ENCODE measurements around the gene PDIA4.
"Not testable (repeated sequence)": the region's sequence is repeated elsewhere in the genome, so short reads cannot be mapped to it uniquely, and the experiment has no call there.

PDIA4 gene

DNA sequence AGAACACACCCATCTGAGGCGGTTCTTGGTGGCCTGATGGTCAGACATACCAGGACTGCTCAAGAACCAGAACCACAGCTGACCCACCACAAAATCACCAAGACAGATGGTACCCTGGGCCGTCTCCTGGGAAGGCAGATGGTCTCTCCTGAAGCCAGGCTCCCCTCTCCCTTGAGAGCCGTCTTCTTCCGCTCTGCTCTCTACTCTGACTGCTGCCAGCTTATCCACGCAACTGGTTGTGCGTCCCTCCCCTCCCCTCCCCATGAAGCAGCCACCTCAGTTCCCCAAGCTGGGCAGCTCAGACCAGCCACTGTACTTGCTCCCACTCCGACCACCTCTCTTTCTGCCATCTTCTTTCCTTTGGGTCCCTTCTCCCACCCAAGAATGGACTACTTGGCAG lies 14.0 kb downstream of the PDIA4 start:
- no peaks in the 10 kb centered on the region for H3K27me3 ChIP-seq (ENCODE audit: low read length)
- no peaks in the 10 kb centered on the region for H3F3A ChIP-seq (ENCODE audit: insufficient read depth)
- no peak overlapping the region for H3K9ac ChIP-seq (ENCODE audit: low read length)
- no peaks in the 10 kb centered on the region for H4K20me1 ChIP-seq (ENCODE audit: low read depth, low read length)
- no peak overlapping the region for H2AFZ ChIP-seq (ENCODE audit: low read depth, low read length, severe bottlenecking)
- H3K4me3 ChIP-seq (ENCODE audit: insufficient read depth, low read length, poor library complexity, severe bottlenecking): no peak overlapping the region
- H3K36me3 ChIP-seq (ENCODE audit: low read length): peaks cover 13% of the 10 kb centered on the region
- TF ChIP-seq, protein P1, sequence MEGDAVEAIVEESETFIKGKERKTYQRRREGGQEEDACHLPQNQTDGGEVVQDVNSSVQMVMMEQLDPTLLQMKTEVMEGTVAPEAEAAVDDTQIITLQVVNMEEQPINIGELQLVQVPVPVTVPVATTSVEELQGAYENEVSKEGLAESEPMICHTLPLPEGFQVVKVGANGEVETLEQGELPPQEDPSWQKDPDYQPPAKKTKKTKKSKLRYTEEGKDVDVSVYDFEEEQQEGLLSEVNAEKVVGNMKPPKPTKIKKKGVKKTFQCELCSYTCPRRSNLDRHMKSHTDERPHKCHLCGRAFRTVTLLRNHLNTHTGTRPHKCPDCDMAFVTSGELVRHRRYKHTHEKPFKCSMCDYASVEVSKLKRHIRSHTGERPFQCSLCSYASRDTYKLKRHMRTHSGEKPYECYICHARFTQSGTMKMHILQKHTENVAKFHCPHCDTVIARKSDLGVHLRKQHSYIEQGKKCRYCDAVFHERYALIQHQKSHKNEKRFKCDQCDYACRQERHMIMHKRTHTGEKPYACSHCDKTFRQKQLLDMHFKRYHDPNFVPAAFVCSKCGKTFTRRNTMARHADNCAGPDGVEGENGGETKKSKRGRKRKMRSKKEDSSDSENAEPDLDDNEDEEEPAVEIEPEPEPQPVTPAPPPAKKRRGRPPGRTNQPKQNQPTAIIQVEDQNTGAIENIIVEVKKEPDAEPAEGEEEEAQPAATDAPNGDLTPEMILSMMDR (IDR thresholded peaks at IDR 0.05; ENCODE audit: insufficient read depth, low read length, poor library complexity, severe bottlenecking): no peak
- no peak for TF ChIP-seq EZH2phosphoT487 (conservative IDR thresholded peaks at IDR 0.05; ENCODE audit: low read length)
- no peak overlapping the region for H3K4me2 ChIP-seq (ENCODE audit: low read depth, low read length, poor library complexity, severe bottlenecking)
- H3K79me2 ChIP-seq (ENCODE audit: insufficient read depth, low read length): no peaks in the 10 kb centered on the region
- no peaks in the 10 kb centered on the region for H3K9me3 ChIP-seq (ENCODE audit: insufficient read depth, low read length)
- no peak overlapping the region for H3K27ac ChIP-seq (ENCODE audit: low read depth, low read length)
- H3K9me2 ChIP-seq (replicated peaks; ENCODE audit: insufficient read depth, low read length): no peaks in the 10 kb centered on the region

DNA sequence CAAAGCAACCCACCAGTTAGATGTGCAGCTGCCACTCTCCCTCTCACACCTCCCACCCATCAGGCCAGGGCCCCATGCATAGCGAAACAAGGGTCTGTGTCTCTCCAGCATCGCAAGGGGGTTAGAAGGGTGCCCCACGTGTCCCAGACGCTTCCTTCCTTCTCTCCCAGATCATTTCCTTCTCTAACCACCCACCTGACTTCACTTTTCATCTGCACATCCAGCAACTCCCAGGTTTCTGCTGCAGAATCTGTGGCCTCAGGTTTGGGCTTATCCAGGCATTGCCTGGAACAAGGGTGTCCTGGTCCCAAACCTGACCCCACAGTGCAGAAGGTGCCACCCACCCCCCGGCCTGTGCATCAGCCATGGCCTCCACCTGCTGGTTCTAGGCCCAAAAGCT lies 14.4 kb downstream of the PDIA4 start:
- H3F3A ChIP-seq (ENCODE audit: insufficient read depth): no peaks in the 10 kb centered on the region
- no peak overlapping the region for H3K27ac ChIP-seq (ENCODE audit: low read depth, low read length)
- no peaks in the 10 kb centered on the region for H3K9me3 ChIP-seq (ENCODE audit: insufficient read depth, low read length)
- H3K4me2 ChIP-seq (ENCODE audit: low read depth, low read length, poor library complexity, severe bottlenecking): no peak overlapping the region
- H3K9ac ChIP-seq (ENCODE audit: low read length): no peak overlapping the region
- TF ChIP-seq EZH2phosphoT487 (conservative IDR thresholded peaks at IDR 0.05; ENCODE audit: low read length): no peak
- TF ChIP-seq, protein P1 (IDR thresholded peaks at IDR 0.05; ENCODE audit: insufficient read depth, low read length, poor library complexity, severe bottlenecking): no peak
- no peaks in the 10 kb centered on the region for H3K79me2 ChIP-seq (ENCODE audit: insufficient read depth, low read length)
- H3K27me3 ChIP-seq (ENCODE audit: low read length): no peaks in the 10 kb centered on the region
- H4K20me1 ChIP-seq (ENCODE audit: low read depth, low read length): no peaks in the 10 kb centered on the region
- H3K36me3 ChIP-seq (ENCODE audit: low read length): peaks cover 13% of the 10 kb centered on the region
- H3K9me2 ChIP-seq (replicated peaks; ENCODE audit: insufficient read depth, low read length): no peaks in the 10 kb centered on the region
- H3K4me3 ChIP-seq (ENCODE audit: insufficient read depth, low read length, poor library complexity, severe bottlenecking): no peak overlapping the region
- H2AFZ ChIP-seq (ENCODE audit: low read depth, low read length, severe bottlenecking): no peak overlapping the region

DNA sequence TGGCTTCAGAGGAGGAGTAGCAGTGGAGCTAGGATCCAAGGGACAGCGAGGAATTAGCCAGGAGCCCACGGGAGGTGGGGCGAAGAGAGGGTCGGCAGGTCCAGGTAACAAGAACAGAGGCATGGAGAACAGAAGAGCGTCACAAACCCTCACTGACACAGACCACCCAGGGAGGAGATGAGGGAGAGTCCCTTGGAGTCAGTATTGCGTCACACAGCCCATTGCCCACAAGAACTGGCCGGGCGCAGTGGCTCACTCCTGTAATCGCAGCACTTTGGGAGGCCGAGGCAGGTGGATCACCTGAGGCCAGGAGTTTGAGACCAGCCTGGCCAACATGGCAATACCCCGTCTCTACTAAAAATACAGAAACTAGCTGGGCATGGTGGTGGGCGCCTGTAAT lies 15.6 kb downstream of the PDIA4 start:
- not testable (repeated sequence) for H3K9me2 ChIP-seq (replicated peaks; ENCODE audit: insufficient read depth, low read length); H3K27ac ChIP-seq (ENCODE audit: low read depth, low read length); H3K79me2 ChIP-seq (ENCODE audit: insufficient read depth, low read length); H2AFZ ChIP-seq (ENCODE audit: low read depth, low read length, severe bottlenecking); H3K4me3 ChIP-seq (ENCODE audit: insufficient read depth, low read length, poor library complexity, severe bottlenecking); H3K9ac ChIP-seq (ENCODE audit: low read length); H4K20me1 ChIP-seq (ENCODE audit: low read depth, low read length); H3K9me3 ChIP-seq (ENCODE audit: insufficient read depth, low read length); H3K4me2 ChIP-seq (ENCODE audit: low read depth, low read length, poor library complexity, severe bottlenecking); H3K27me3 ChIP-seq (ENCODE audit: low read length); H3F3A ChIP-seq (ENCODE audit: insufficient read depth)
- peaks cover 13% of the 10 kb centered on the region for H3K36me3 ChIP-seq (ENCODE audit: low read length)

DNA sequence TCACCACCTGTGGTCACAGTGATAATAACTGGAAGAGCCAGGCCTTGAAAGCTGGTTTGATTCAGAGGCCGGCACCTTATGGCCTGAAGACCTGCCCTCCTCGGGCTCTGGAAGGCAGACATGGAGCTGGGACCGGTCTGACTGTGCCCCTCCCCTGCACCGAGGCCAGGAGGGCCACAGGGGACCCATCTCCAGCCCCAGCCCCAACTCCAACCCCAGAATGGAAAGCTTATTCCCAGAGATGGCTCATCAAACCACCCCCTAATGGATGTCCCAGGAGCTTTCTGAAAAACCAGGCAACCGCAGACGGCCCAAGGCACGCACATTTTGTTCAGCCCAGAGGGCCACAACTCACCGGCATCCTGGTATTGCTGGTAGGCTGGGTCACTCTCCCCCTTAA lies 16.8 kb downstream of the PDIA4 start:
- H3K27ac ChIP-seq (ENCODE audit: low read depth, low read length): no peak overlapping the region
- H3K36me3 ChIP-seq (ENCODE audit: low read length): peaks cover 13% of the 10 kb centered on the region
- no peaks in the 10 kb centered on the region; the same call in 1 of the 2 replicates for H4K20me1 ChIP-seq (ENCODE audit: low read depth, low read length)

More for the DNA sequence above, 16.8 kb downstream of the PDIA4 start:
- Histone ChIP-seq H3K4me2 (ENCODE audit: low read depth, low read length, poor library complexity, severe bottlenecking) (no peak overlapping the region), H3K9ac (ENCODE audit: low read length) (no peak overlapping the region), H3K27me3 (ENCODE audit: low read length) (no peaks in the 10 kb centered on the region), H3K9me2 (replicated peaks; ENCODE audit: insufficient read depth, low read length) (no peaks in the 10 kb centered on the region), H3K79me2 (ENCODE audit: insufficient read depth, low read length) (no peaks in the 10 kb centered on the region), H2AFZ (ENCODE audit: low read depth, low read length, severe bottlenecking) (no peak overlapping the region), H3K4me3 (ENCODE audit: insufficient read depth, low read length, poor library complexity, severe bottlenecking) (no peak overlapping the region), H3F3A (ENCODE audit: insufficient read depth) (no peaks in the 10 kb centered on the region), H3K9me3 (ENCODE audit: insufficient read depth, low read length) (no peaks in the 10 kb centered on the region)
- TF ChIP-seq, protein P1 (IDR thresholded peaks at IDR 0.05; ENCODE audit: insufficient read depth, low read length, poor library complexity, severe bottlenecking): no peak
- no peak for TF ChIP-seq EZH2phosphoT487 (conservative IDR thresholded peaks at IDR 0.05; ENCODE audit: low read length)

Data from SU-DHL-6 (cell line).